ENCODE data around the gene ZMYND8.

- TF ChIP-seq GATA2 (IDR thresholded peaks at IDR 0.05; ENCODE audit: insufficient read depth, insufficient read length, low read depth, low read length) (no peak), CTCF (IDR thresholded peaks at IDR 0.05; ENCODE audit: extremely low read depth in 1 of 2, insufficient read depth in 1 of 2, low read depth in 1 of 2, low read length in 2 of 2) (no peak), EZH2 (IDR thresholded peaks at IDR 0.05; ENCODE audit: borderline replicate concordance, low read depth, low read length, severe bottlenecking) (no peak), POLR2A (IDR thresholded peaks at IDR 0.05; ENCODE audit: low read depth, low read length) (no peak), MYC (IDR thresholded peaks at IDR 0.05; ENCODE audit: low read depth, low read length) (no peak), MAX (IDR thresholded peaks at IDR 0.05; ENCODE audit: insufficient read depth, insufficient read length) (no peak), FOS (IDR thresholded peaks at IDR 0.05; ENCODE audit: borderline replicate concordance, insufficient read depth, low read length) (no peak)
Observed at GRCh38 chr20:47349365-47350180, 6.9 kb downstream of the ZMYND8 start.

Measured in endothelial cell of umbilical vein (primary cell).